Stimulated activated CD4-positive, alpha-beta T cell treated with anti-CD3 and anti-CD28 coated beads, Interleukin-12 subunit alpha, Interleukin-12 subunit beta, amount 100 ng/mL, for 24 hours (primary cell): ENCODE measurements around the gene IRX2.

Source experiments
- DNase-seq, 2 experiments: peaks; one replicate each; pipeline ENCODE4 v3.0.0-alpha.2; 2020; ENCODE audit warnings: low read depth in 2 of 2

Gene IRX2

GRCh38 chr5:2697446-2698200 lies 53.9 kb downstream of the IRX2 start:
- DNase-seq: no peak

- no peak for DNase-seq
These were observed 54.4 kb downstream of the IRX2 start for GRCh38 chr5:2697041-2697440.
